Measurements from ENCODE around the gene IGSF5.

Gene IGSF5

DNA sequence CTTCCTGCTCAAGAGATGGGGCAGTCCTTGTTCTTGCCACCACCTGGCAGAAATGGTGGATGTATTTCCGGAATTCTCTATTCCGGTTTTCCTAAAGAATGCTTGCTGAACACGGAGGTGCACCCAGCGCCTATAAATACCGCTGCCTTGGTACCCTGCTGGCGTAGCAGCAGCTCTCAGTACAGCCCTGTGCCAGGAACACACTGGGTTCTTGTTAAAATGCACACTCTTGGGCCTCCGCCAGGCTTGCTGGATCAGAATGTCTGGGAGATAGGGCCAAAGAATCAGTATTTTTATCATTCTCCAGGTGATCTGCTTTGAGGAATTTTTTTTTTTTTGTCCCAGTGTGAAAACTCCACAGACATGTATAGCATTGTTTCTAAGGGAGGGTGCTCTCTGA, 54.2 kb downstream of the IGSF5 start:
- H3K27ac ChIP-seq (ENCODE audit: low read depth, low read length) = no peak overlapping the region
- no peak overlapping the region for H2BK12ac ChIP-seq (ENCODE audit: low read length)
- H2AK5ac ChIP-seq (ENCODE audit: low read length) = no peak overlapping the region
- no peak overlapping the region for H2BK120ac ChIP-seq (ENCODE audit: insufficient read depth, low read length, poor library complexity)
- no peak overlapping the region for H3K4ac ChIP-seq (ENCODE audit: low read depth, low read length)
- no peak overlapping the region for H2BK5ac ChIP-seq (ENCODE audit: low read depth, low read length, poor library complexity)
- H3K14ac ChIP-seq (ENCODE audit: low read length) = no peak overlapping the region
- no peaks in the 10 kb centered on the region for H3K4me1 ChIP-seq (ENCODE audit: control insufficient read depth in 1 of 2, insufficient read depth in 2 of 2, low read length in 2 of 2)
- H3K18ac ChIP-seq (ENCODE audit: low read length) = no peak overlapping the region
- H4K8ac ChIP-seq (ENCODE audit: low read depth, low read length) = no peak overlapping the region
- H3K9me3 ChIP-seq (ENCODE audit: insufficient read depth, low read depth, low read length) = no peaks in the 10 kb centered on the region
- no peak overlapping the region for H3K4me3 ChIP-seq (ENCODE audit: low read depth, low read length)
- no peak overlapping the region for H3K9ac ChIP-seq (ENCODE audit: low read length)
- no CpG with 5 or more reads among the region's 7 CpGs for WGBS (ENCODE audit: extremely low coverage, insufficient coverage, insufficient read length)
- no peaks in the 10 kb centered on the region for H3K79me2 ChIP-seq (ENCODE audit: control insufficient read depth, insufficient read depth, low read length, poor library complexity)
- H3K4me2 ChIP-seq (ENCODE audit: low read length) = no peak overlapping the region
- no peak overlapping the region for H2AFZ ChIP-seq (ENCODE audit: insufficient read depth, low read length, poor library complexity)
- no peak overlapping the region for H3K23ac ChIP-seq (ENCODE audit: low read length)
- H4K12ac ChIP-seq (ENCODE audit: low read depth, low read length) = no peak overlapping the region
- H4K91ac ChIP-seq (ENCODE audit: low read depth, low read length) = no peak overlapping the region
- no peaks in the 10 kb centered on the region for H3K79me1 ChIP-seq (ENCODE audit: low read length)
- no peaks in the 10 kb centered on the region for H3K27me3 ChIP-seq (ENCODE audit: insufficient read depth, low read length)
- DNase-seq = no peak
- no peaks in the 10 kb centered on the region for H3K36me3 ChIP-seq (ENCODE audit: control insufficient read depth in 1 of 2, insufficient read depth in 2 of 2, low read length in 2 of 2)

GRCh38 chr21:39800311-39800710, 55.3 kb downstream of the IGSF5 start:
- Histone ChIP-seq H3K79me1 (ENCODE audit: low read length) (peaks cover under 1% of the 10 kb centered on the region), H2AFZ (ENCODE audit: insufficient read depth, low read length, poor library complexity) (no peak overlapping the region), H3K27me3 (ENCODE audit: insufficient read depth, low read length) (no peaks in the 10 kb centered on the region)

GRCh38 chr21:39802217-39802616, 57.2 kb downstream of the IGSF5 start:
- Histone ChIP-seq H4K12ac (ENCODE audit: low read depth, low read length) (no peak overlapping the region), H3K4me2 (ENCODE audit: low read length) (no peak overlapping the region)
- no CpG with 5 or more reads among the region's 2 CpGs for WGBS (ENCODE audit: extremely low coverage, insufficient coverage, insufficient read length)

More at GRCh38 chr21:39800311-39800710, 55.3 kb downstream of the IGSF5 start:
- Histone ChIP-seq H3K27ac (ENCODE audit: low read depth, low read length) (no peak overlapping the region), H3K18ac (ENCODE audit: low read length) (no peak overlapping the region), H4K8ac (ENCODE audit: low read depth, low read length) (no peak overlapping the region), H3K14ac (ENCODE audit: low read length) (no peak overlapping the region), H2BK120ac (ENCODE audit: insufficient read depth, low read length, poor library complexity) (no peak overlapping the region), H3K9ac (ENCODE audit: low read length) (no peak overlapping the region), H3K4me1 (ENCODE audit: control insufficient read depth in 1 of 2, insufficient read depth in 2 of 2, low read length in 2 of 2) (peaks cover under 1 to 2% of the 10 kb centered on the region in 2 experiments), H2AK5ac (ENCODE audit: low read length) (no peak overlapping the region), H3K4me3 (ENCODE audit: low read depth, low read length) (no peak overlapping the region), H3K4me2 (ENCODE audit: low read length) (no peak overlapping the region), H2BK5ac (ENCODE audit: low read depth, low read length, poor library complexity) (no peak overlapping the region), H3K4ac (ENCODE audit: low read depth, low read length) (no peak overlapping the region), H2BK12ac (ENCODE audit: low read length) (no peak overlapping the region), H3K79me2 (ENCODE audit: control insufficient read depth, insufficient read depth, low read length, poor library complexity) (peaks cover under 1% of the 10 kb centered on the region), H3K23ac (ENCODE audit: low read length) (no peak overlapping the region), H4K91ac (ENCODE audit: low read depth, low read length) (no peak overlapping the region), H3K9me3 (ENCODE audit: insufficient read depth, low read depth, low read length) (no peaks in the 10 kb centered on the region), H3K36me3 (ENCODE audit: control insufficient read depth in 1 of 2, insufficient read depth in 2 of 2, low read length in 2 of 2) (no peaks in the 10 kb centered on the region), H4K12ac (ENCODE audit: low read depth, low read length) (no peak overlapping the region)
- no CpG with 5 or more reads among the region's 4 CpGs for WGBS (ENCODE audit: extremely low coverage, insufficient coverage, insufficient read length)
- no peak for DNase-seq

GRCh38 chr21:39803393-39803792, 58.4 kb downstream of the IGSF5 start:
- no peak overlapping the region for H3K14ac ChIP-seq (ENCODE audit: low read length)
- H3K27me3 ChIP-seq (ENCODE audit: insufficient read depth, low read length) = no peaks in the 10 kb centered on the region
- DNase-seq = peak in 1 of 2 donors; percentile 54
- no peak overlapping the region for H3K23ac ChIP-seq (ENCODE audit: low read length)
- H3K79me1 ChIP-seq (ENCODE audit: low read length) = peaks cover 6% of the 10 kb centered on the region
- H4K91ac ChIP-seq (ENCODE audit: low read depth, low read length) = no peak overlapping the region
- no peak overlapping the region for H2AFZ ChIP-seq (ENCODE audit: insufficient read depth, low read length, poor library complexity)
- no CpG with 5 or more reads among the region's 1 CpG for WGBS (ENCODE audit: extremely low coverage, insufficient coverage, insufficient read length)
- H2BK5ac ChIP-seq (ENCODE audit: low read depth, low read length, poor library complexity) = no peak overlapping the region
- H4K8ac ChIP-seq (ENCODE audit: low read depth, low read length) = no peak overlapping the region
- H3K4ac ChIP-seq (ENCODE audit: low read depth, low read length) = no peak overlapping the region
- no peaks in the 10 kb centered on the region for H3K36me3 ChIP-seq (ENCODE audit: control insufficient read depth in 1 of 2, insufficient read depth in 2 of 2, low read length in 2 of 2)
- peaks cover 1% of the 10 kb centered on the region for H3K79me2 ChIP-seq (ENCODE audit: control insufficient read depth, insufficient read depth, low read length, poor library complexity)
- no peak overlapping the region for H3K27ac ChIP-seq (ENCODE audit: low read depth, low read length)
- no peak overlapping the region for H2BK12ac ChIP-seq (ENCODE audit: low read length)
- H3K9me3 ChIP-seq (ENCODE audit: insufficient read depth, low read depth, low read length) = no peaks in the 10 kb centered on the region
- H2BK120ac ChIP-seq (ENCODE audit: insufficient read depth, low read length, poor library complexity) = no peak overlapping the region
- H3K4me3 ChIP-seq (ENCODE audit: low read depth, low read length) = no peak overlapping the region
- no peak overlapping the region for H3K4me2 ChIP-seq (ENCODE audit: low read length)
- H4K12ac ChIP-seq (ENCODE audit: low read depth, low read length) = no peak overlapping the region
- no peak overlapping the region for H3K9ac ChIP-seq (ENCODE audit: low read length)
- peaks cover 6% of the 10 kb centered on the region in 2 experiments for H3K4me1 ChIP-seq (ENCODE audit: control insufficient read depth in 1 of 2, insufficient read depth in 2 of 2, low read length in 2 of 2)
- no peak overlapping the region for H2AK5ac ChIP-seq (ENCODE audit: low read length)
- no peak overlapping the region for H3K18ac ChIP-seq (ENCODE audit: low read length)

More at GRCh38 chr21:39802217-39802616, 57.2 kb downstream of the IGSF5 start:
- H3K4me3 ChIP-seq (ENCODE audit: low read depth, low read length) = no peak overlapping the region
- H4K8ac ChIP-seq (ENCODE audit: low read depth, low read length) = no peak overlapping the region
- H3K27me3 ChIP-seq (ENCODE audit: insufficient read depth, low read length) = no peaks in the 10 kb centered on the region
- no peak overlapping the region for H3K9ac ChIP-seq (ENCODE audit: low read length)
- H3K9me3 ChIP-seq (ENCODE audit: insufficient read depth, low read depth, low read length) = no peaks in the 10 kb centered on the region
- no peak overlapping the region for H3K4ac ChIP-seq (ENCODE audit: low read depth, low read length)
- no peak overlapping the region for H2BK5ac ChIP-seq (ENCODE audit: low read depth, low read length, poor library complexity)
- H3K79me2 ChIP-seq (ENCODE audit: control insufficient read depth, insufficient read depth, low read length, poor library complexity) = peaks cover 1% of the 10 kb centered on the region
- H3K18ac ChIP-seq (ENCODE audit: low read length) = no peak overlapping the region
- no peaks in the 10 kb centered on the region for H3K36me3 ChIP-seq (ENCODE audit: control insufficient read depth in 1 of 2, insufficient read depth in 2 of 2, low read length in 2 of 2)
- no peak overlapping the region for H4K91ac ChIP-seq (ENCODE audit: low read depth, low read length)
- no peak overlapping the region for H2BK12ac ChIP-seq (ENCODE audit: low read length)
- peaks cover 6% of the 10 kb centered on the region in 2 experiments for H3K4me1 ChIP-seq (ENCODE audit: control insufficient read depth in 1 of 2, insufficient read depth in 2 of 2, low read length in 2 of 2)
- H2AK5ac ChIP-seq (ENCODE audit: low read length) = no peak overlapping the region
- H3K79me1 ChIP-seq (ENCODE audit: low read length) = peaks cover 6% of the 10 kb centered on the region
- H3K14ac ChIP-seq (ENCODE audit: low read length) = no peak overlapping the region
- peak; percentile 77 to 95 for DNase-seq
- H2AFZ ChIP-seq (ENCODE audit: insufficient read depth, low read length, poor library complexity) = no peak overlapping the region
- no peak overlapping the region for H3K23ac ChIP-seq (ENCODE audit: low read length)
- no peak overlapping the region for H2BK120ac ChIP-seq (ENCODE audit: insufficient read depth, low read length, poor library complexity)
- H3K27ac ChIP-seq (ENCODE audit: low read depth, low read length) = no peak overlapping the region

Measured in trophoblast cell (in vitro differentiated cells and primary cell).